GM19035 (cell line): ENCODE data around the gene RER1.

Experiments
- ATAC-seq: cut with Tn5 transposase; IDR thresholded peaks from one replicate; pipeline ENCODE4 v1.9.1; 2021; ENCODE audit not compliant: unreplicated experiment

Gene RER1

GRCh38 chr1:2442661-2443060, 51.0 kb downstream of the RER1 start:
- no peak for ATAC-seq

- no peak for ATAC-seq
These were observed 51.9 kb downstream of the RER1 start for GRCh38 chr1:2443277-2444137.

GRCh38 chr1:2444138-2444591, 52.5 kb downstream of the RER1 start:
- no peak for ATAC-seq

GRCh38 chr1:2445162-2445822, 53.7 kb downstream of the RER1 start:
- ATAC-seq, result no peak

GRCh38 chr1:2445823-2446215, 54.2 kb downstream of the RER1 start:
- ATAC-seq, result no peak

GRCh38 chr1:2446394-2446793, 54.8 kb downstream of the RER1 start:
- no peak for ATAC-seq

- no peak for ATAC-seq
These were observed 55.2 kb downstream of the RER1 start for GRCh38 chr1:2446861-2447260.

GRCh38 chr1:2447276-2448097, 55.8 kb downstream of the RER1 start:
- ATAC-seq, result no peak

GRCh38 chr1:2448098-2448445, 56.4 kb downstream of the RER1 start:
- no peak for ATAC-seq

- ATAC-seq, result no peak
These were observed 58.2 kb downstream of the RER1 start for GRCh38 chr1:2449636-2450454.

GRCh38 chr1:2451741-2452140, 60.1 kb downstream of the RER1 start:
- no peak for ATAC-seq

- no peak for ATAC-seq
These were observed 60.7 kb downstream of the RER1 start for GRCh38 chr1:2452201-2452931.

GRCh38 chr1:2452932-2453315, 61.3 kb downstream of the RER1 start:
- ATAC-seq, result no peak

- no peak for ATAC-seq
These were observed 62.6 kb downstream of the RER1 start for GRCh38 chr1:2454227-2454626.
